ENCODE results near the gene USP37. TPM values are rescaled to one million over a fixed set of nuclear protein-coding genes. Genes with fewer than 3 reads are reported as not detected.

USP37 gene
- total and polyA plus RNA-seq, 2 of the 13 experiments (the other 11 are each of a cell fraction or from before 2014, with no cell fraction given) = 6.5 to 30.6 TPM

DNA sequence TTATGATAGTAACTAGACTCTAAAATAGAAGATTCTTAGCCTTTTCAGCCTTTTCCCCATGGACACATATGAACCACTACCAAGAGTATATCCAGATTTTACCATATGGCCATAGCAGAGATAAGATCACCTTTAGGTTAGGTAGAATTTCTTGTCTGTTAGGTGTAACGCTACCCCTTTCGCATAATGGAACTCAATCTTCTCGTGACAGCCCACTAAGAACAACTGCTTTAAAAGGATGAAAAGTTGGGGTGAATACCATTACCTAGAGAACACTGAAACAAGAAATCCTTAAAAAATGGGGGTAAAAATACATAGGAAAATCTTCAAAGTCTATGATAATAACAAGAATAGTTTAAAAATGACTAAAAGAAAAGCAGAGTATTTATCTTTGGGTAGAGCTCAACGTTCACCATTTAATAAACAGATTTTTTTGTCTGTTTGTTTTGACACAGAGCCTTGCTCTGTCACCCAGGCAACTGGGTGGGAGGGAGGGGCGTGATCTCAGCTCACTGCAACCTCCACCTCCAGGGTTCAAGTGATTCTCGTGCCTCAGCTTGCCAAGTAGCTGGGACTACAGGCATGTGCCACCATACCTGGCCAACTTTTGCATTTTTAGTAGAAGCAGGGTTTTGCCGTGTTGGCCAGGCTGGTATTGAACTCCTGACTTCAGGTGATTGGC is 82.0 kb downstream of the USP37 start (continued):
- TF ChIP-seq ZFY (CRISPR knock-in tag; IDR thresholded peaks at IDR 0.05) = no peak
- peak; percentile 7; the same call in 1 of the 2 replicates for TF ChIP-seq SAP130 (CRISPR knock-in tag; IDR thresholded peaks at IDR 0.05; ENCODE audit: low read depth)
- TF ChIP-seq POGZ (CRISPR knock-in tag; IDR thresholded peaks at IDR 0.05) = no peak
- TF ChIP-seq, protein P1, sequence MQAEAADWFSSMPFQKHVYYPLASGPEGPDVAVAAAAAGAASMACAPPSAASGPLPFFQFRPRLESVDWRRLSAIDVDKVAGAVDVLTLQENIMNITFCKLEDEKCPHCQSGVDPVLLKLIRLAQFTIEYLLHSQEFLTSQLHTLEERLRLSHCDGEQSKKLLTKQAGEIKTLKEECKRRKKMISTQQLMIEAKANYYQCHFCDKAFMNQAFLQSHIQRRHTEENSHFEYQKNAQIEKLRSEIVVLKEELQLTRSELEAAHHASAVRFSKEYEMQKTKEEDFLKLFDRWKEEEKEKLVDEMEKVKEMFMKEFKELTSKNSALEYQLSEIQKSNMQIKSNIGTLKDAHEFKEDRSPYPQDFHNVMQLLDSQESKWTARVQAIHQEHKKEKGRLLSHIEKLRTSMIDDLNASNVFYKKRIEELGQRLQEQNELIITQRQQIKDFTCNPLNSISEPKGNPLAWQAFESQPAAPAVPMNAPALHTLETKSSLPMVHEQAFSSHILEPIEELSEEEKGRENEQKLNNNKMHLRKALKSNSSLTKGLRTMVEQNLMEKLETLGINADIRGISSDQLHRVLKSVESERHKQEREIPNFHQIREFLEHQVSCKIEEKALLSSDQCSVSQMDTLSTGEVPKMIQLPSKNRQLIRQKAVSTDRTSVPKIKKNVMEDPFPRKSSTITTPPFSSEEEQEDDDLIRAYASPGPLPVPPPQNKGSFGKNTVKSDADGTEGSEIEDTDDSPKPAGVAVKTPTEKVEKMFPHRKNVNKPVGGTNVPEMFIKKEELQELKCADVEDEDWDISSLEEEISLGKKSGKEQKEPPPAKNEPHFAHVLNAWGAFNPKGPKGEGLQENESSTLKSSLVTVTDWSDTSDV (CRISPR knock-in tag; IDR thresholded peaks at IDR 0.05) = no peak
- TF ChIP-seq KIAA2018 (CRISPR knock-in tag; IDR thresholded peaks at IDR 0.05; ENCODE audit: borderline replicate concordance) = no peak
- TF ChIP-seq ZSCAN31 (CRISPR knock-in tag; IDR thresholded peaks at IDR 0.05; ENCODE audit: low read depth) = no peak
- no peak for TF ChIP-seq ZSCAN25 (CRISPR knock-in tag; IDR thresholded peaks at IDR 0.05)

Data from HepG2 (cell line).